ENCODE measurements around the gene PCSK6.

DNA sequence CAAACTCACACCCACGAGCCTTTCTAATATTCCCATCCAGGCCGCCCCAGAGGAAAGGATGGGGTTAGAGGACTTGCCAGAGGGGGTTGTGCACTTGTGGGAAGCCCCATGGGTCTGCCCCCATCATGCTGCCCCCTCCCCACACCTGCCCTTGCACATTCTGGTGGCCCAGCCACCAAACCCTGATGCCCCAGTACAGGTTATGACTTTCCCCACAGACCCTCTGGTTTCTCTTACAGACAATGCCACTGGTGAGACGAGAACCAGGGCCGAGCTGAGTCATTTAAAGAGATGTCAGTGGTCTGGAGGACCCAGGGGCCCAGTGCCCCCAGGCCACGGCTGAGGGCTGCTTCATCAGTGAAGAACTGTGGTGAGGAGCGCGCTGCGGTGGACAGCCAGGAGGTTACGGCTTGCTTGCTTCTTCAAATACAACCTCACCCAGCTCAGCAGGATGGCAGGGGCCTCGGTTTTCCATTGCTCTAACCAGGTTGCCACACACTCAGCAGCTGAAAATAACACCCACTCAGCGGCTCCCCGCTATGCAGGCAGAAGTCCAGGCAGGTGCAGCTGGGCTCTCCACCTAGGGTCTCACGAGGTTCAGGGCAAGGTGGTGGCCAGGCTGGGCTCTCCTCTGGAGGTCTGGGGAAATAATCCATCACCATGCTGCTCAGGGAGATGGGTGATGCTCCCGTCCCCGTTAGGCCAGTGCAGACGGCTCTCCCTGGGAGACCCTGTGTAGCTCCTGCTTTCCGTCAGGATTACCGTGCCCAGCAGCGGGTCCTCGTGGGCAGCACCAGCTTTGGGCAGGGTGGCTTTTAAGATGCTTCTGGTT, 180.7 kb downstream of the PCSK6 start:
- TF ChIP-seq CTCF (IDR thresholded peaks at IDR 0.05) (no peak), POLR2AphosphoS5 (IDR thresholded peaks at IDR 0.05) (no peak)
